ENCODE data around the gene ANKLE2.
"Not testable (repeated sequence)": the region's sequence is repeated elsewhere in the genome, so short reads cannot be mapped to it uniquely, and the experiment has no call there.

Gene ANKLE2

DNA sequence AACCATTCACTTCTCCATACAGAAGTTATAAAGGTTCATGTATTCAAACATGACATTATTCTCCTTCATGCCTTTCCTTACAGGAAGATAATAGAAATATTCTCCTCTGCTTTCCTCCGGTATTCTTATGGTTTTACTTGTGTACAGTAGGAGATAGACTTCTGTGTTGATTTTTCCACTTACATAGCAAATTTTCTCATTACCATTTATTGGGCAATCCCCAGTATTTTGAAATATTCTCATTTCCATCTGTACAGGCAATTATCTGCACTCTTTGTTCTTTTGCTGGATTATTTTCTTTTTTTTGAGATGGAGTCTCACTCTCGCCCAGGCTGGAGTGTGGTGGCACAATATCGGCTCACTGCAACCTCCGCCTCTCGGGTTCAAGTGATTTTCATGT is 63.3 kb downstream of the ANKLE2 start:
- no peak overlapping the region for H2BK120ac ChIP-seq (ENCODE audit: low read depth, low read length)
- H3K79me1 ChIP-seq (replicated peaks; ENCODE audit: low read length, poor library complexity, severe bottlenecking) = peaks cover 8% of the 10 kb centered on the region
- DNase-seq = no peak
- H3K4me1 ChIP-seq (ENCODE audit: control insufficient read depth, insufficient read depth, low read depth, low read length) = peaks cover 8% of the 10 kb centered on the region
- 94% methylated on average over 4 of the region's 5 CpGs for WGBS
- H3K23ac ChIP-seq (ENCODE audit: low read length in 2 of 2) = no peak overlapping the region
- no peak overlapping the region for H2BK5ac ChIP-seq (ENCODE audit: low read depth, low read length, poor library complexity, severe bottlenecking)
- H4K91ac ChIP-seq (ENCODE audit: low read length) = no peak overlapping the region
- H2BK12ac ChIP-seq (ENCODE audit: low read length in 2 of 2) = no peak overlapping the region
- no peaks in the 10 kb centered on the region for H3K27me3 ChIP-seq (ENCODE audit: control insufficient read depth in 1 of 2, insufficient read depth in 1 of 2, low read length in 2 of 2)
- H3K9ac ChIP-seq (ENCODE audit: low read length) = no peak overlapping the region
- peaks cover 20 to 39% of the 10 kb centered on the region in 2 experiments for H3K36me3 ChIP-seq (ENCODE audit: control insufficient read depth in 1 of 2, insufficient read depth in 2 of 2, low read depth in 1 of 2, low read length in 2 of 2)
- no peak overlapping the region for H2AK5ac ChIP-seq (ENCODE audit: low read length, severe bottlenecking)
- no peak overlapping the region for H3K14ac ChIP-seq (ENCODE audit: low read length in 2 of 2)
- H2BK15ac ChIP-seq (ENCODE audit: low read depth, poor library complexity, severe bottlenecking) = no peak overlapping the region
- no peak overlapping the region for H3K4me3 ChIP-seq (ENCODE audit: insufficient read depth in 1 of 2, low read depth in 1 of 2, low read length in 2 of 2)
- H3K9me3 ChIP-seq (ENCODE audit: control insufficient read depth, low read length) = no peaks in the 10 kb centered on the region
- no peak overlapping the region for H4K8ac ChIP-seq (ENCODE audit: low read length)
- H2AFZ ChIP-seq (ENCODE audit: low read depth, low read length) = no peak overlapping the region
- H3K27ac ChIP-seq (ENCODE audit: low read length, poor library complexity, severe bottlenecking) = no peak overlapping the region
- H3K18ac ChIP-seq (ENCODE audit: low read depth in 1 of 2, low read length in 2 of 2) = no peak overlapping the region
- no peak overlapping the region for H3K4me2 ChIP-seq (ENCODE audit: low read length, poor library complexity, severe bottlenecking)
- no peak overlapping the region for H3K4ac ChIP-seq (ENCODE audit: low read depth in 1 of 2, low read length in 2 of 2)

DNA sequence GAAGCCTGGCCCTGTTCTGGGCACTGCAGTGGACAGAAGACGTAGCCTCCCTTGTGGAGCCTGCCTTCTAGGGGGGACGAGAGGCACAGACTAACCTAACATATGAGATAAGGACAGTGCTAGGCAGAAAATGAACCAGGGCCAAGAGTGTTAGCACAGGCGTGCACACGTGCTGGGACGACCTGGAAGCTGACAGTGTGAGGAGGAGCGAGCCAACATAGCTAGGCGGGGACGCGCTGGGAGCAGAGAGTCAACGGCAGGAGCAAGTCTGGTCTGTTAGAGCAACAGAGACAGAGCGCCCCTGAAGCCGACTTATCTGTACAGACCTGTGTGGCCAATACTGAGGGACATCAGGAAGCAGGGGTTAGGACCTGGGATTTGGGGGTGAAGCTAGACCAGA is 66.2 kb downstream of the ANKLE2 start:
- no peak overlapping the region for H3K27ac ChIP-seq (ENCODE audit: low read length, poor library complexity, severe bottlenecking)
- H3K27me3 ChIP-seq (ENCODE audit: control insufficient read depth in 1 of 2, insufficient read depth in 1 of 2, low read length in 2 of 2) = no peaks in the 10 kb centered on the region
- no peak overlapping the region for H2BK5ac ChIP-seq (ENCODE audit: low read depth, low read length, poor library complexity, severe bottlenecking)
- no peak overlapping the region for H2AFZ ChIP-seq (ENCODE audit: low read depth, low read length)
- 99% methylated on average over 12 of the region's 12 CpGs for WGBS
- peaks cover 3% of the 10 kb centered on the region for H3K79me1 ChIP-seq (replicated peaks; ENCODE audit: low read length, poor library complexity, severe bottlenecking)
- H4K8ac ChIP-seq (ENCODE audit: low read length) = no peak overlapping the region
- H4K91ac ChIP-seq (ENCODE audit: low read length) = no peak overlapping the region
- no peak overlapping the region for H2BK12ac ChIP-seq (ENCODE audit: low read length in 2 of 2)
- H3K4me2 ChIP-seq (ENCODE audit: low read length, poor library complexity, severe bottlenecking) = no peak overlapping the region
- no peak overlapping the region for H3K9ac ChIP-seq (ENCODE audit: low read length)
- no peak overlapping the region for H2BK120ac ChIP-seq (ENCODE audit: low read depth, low read length)
- H3K18ac ChIP-seq (ENCODE audit: low read depth in 1 of 2, low read length in 2 of 2) = no peak overlapping the region
- no peak overlapping the region for H3K14ac ChIP-seq (ENCODE audit: low read length in 2 of 2)
- no peak overlapping the region for H2AK5ac ChIP-seq (ENCODE audit: low read length, severe bottlenecking)
- no peak overlapping the region for H2BK15ac ChIP-seq (ENCODE audit: low read depth, poor library complexity, severe bottlenecking)
- no peak overlapping the region for H3K4me3 ChIP-seq (ENCODE audit: insufficient read depth in 1 of 2, low read depth in 1 of 2, low read length in 2 of 2)
- H3K23ac ChIP-seq (ENCODE audit: low read length in 2 of 2) = no peak overlapping the region
- no peaks in the 10 kb centered on the region for H3K4me1 ChIP-seq (ENCODE audit: control insufficient read depth, insufficient read depth, low read depth, low read length)
- H3K9me3 ChIP-seq (ENCODE audit: control insufficient read depth, low read length) = no peaks in the 10 kb centered on the region
- no peak overlapping the region for H3K4ac ChIP-seq (ENCODE audit: low read depth in 1 of 2, low read length in 2 of 2)
- peaks cover 16 to 31% of the 10 kb centered on the region in 2 experiments for H3K36me3 ChIP-seq (ENCODE audit: control insufficient read depth in 1 of 2, insufficient read depth in 2 of 2, low read depth in 1 of 2, low read length in 2 of 2)
- DNase-seq = no peak

DNA sequence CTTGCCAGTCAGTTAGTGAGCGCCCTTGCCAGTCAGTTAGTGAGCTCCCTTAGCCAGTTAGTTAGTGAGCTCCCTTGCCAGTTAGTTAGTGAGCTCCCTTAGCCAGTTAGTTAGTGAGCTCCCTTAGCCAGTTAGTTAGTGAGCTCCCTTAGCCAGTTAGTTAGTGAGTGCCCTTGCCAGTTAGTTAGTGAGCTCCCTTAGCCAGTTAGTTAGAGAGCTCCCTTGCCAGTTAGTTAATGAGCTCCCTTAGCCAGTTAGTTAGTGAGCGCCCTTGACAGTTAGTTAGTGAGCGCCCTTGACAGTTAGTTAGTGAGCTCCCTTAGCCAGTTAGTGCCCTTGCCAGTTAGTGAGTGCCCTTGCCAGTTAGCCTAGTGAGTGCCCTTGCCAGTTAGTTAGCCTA is 66.7 kb downstream of the ANKLE2 start:
- H3K36me3 ChIP-seq (ENCODE audit: control insufficient read depth in 1 of 2, insufficient read depth in 2 of 2, low read depth in 1 of 2, low read length in 2 of 2) = peaks cover 16 to 31% of the 10 kb centered on the region in 2 experiments
- H3K4ac ChIP-seq (ENCODE audit: low read depth in 1 of 2, low read length in 2 of 2); H3K27me3 ChIP-seq (ENCODE audit: control insufficient read depth in 1 of 2, insufficient read depth in 1 of 2, low read length in 2 of 2); H2AFZ ChIP-seq (ENCODE audit: low read depth, low read length); H3K18ac ChIP-seq (ENCODE audit: low read depth in 1 of 2, low read length in 2 of 2); H3K4me2 ChIP-seq (ENCODE audit: low read length, poor library complexity, severe bottlenecking); H3K14ac ChIP-seq (ENCODE audit: low read length in 2 of 2); DNase-seq; H2BK15ac ChIP-seq (ENCODE audit: low read depth, poor library complexity, severe bottlenecking); H2AK5ac ChIP-seq (ENCODE audit: low read length, severe bottlenecking); H3K9me3 ChIP-seq (ENCODE audit: control insufficient read depth, low read length); H3K4me1 ChIP-seq (ENCODE audit: control insufficient read depth, insufficient read depth, low read depth, low read length); H4K91ac ChIP-seq (ENCODE audit: low read length); H3K79me1 ChIP-seq (replicated peaks; ENCODE audit: low read length, poor library complexity, severe bottlenecking); H2BK12ac ChIP-seq (ENCODE audit: low read length in 2 of 2); H3K9ac ChIP-seq (ENCODE audit: low read length); H4K8ac ChIP-seq (ENCODE audit: low read length); H2BK120ac ChIP-seq (ENCODE audit: low read depth, low read length); H3K4me3 ChIP-seq (ENCODE audit: insufficient read depth in 1 of 2, low read depth in 1 of 2, low read length in 2 of 2); H3K27ac ChIP-seq (ENCODE audit: low read length, poor library complexity, severe bottlenecking); H3K23ac ChIP-seq (ENCODE audit: low read length in 2 of 2); H2BK5ac ChIP-seq (ENCODE audit: low read depth, low read length, poor library complexity, severe bottlenecking): not testable (repeated sequence)
- 98% methylated on average over 3 of the region's 3 CpGs for WGBS

DNA sequence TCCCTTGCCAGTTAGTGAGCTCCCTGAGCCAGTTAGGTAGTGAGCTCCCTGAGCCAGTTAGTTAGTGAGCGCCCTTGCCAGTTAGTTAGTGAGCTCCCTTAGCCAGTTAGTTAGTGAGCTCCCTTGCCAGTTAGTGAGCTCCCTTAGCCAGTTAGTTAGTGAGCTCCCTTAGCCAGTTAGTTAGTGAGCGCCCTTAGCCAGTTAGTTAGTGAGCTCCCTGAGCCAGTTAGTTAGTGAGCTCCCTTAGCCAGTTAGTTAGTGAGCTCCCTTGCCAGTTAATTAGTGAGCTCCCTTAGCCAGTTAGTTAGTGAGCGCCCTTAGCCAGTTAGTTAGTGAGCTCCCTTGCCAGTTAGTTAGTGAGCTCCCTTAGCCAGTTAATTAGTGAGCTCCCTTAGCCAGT is 69.6 kb downstream of the ANKLE2 start:
- H3K36me3 ChIP-seq (ENCODE audit: control insufficient read depth in 1 of 2, insufficient read depth in 2 of 2, low read depth in 1 of 2, low read length in 2 of 2) = peaks cover 9 to 19% of the 10 kb centered on the region in 2 experiments
- not testable (repeated sequence) for H4K8ac ChIP-seq (ENCODE audit: low read length); H3K27ac ChIP-seq (ENCODE audit: low read length, poor library complexity, severe bottlenecking); H2AK5ac ChIP-seq (ENCODE audit: low read length, severe bottlenecking); H3K4me1 ChIP-seq (ENCODE audit: control insufficient read depth, insufficient read depth, low read depth, low read length); H2BK15ac ChIP-seq (ENCODE audit: low read depth, poor library complexity, severe bottlenecking); H3K4me3 ChIP-seq (ENCODE audit: insufficient read depth in 1 of 2, low read depth in 1 of 2, low read length in 2 of 2); H3K4me2 ChIP-seq (ENCODE audit: low read length, poor library complexity, severe bottlenecking); H3K9me3 ChIP-seq (ENCODE audit: control insufficient read depth, low read length); H2AFZ ChIP-seq (ENCODE audit: low read depth, low read length); H2BK5ac ChIP-seq (ENCODE audit: low read depth, low read length, poor library complexity, severe bottlenecking); H3K9ac ChIP-seq (ENCODE audit: low read length); H4K91ac ChIP-seq (ENCODE audit: low read length); H3K4ac ChIP-seq (ENCODE audit: low read depth in 1 of 2, low read length in 2 of 2); H2BK120ac ChIP-seq (ENCODE audit: low read depth, low read length); DNase-seq; H3K14ac ChIP-seq (ENCODE audit: low read length in 2 of 2); H3K18ac ChIP-seq (ENCODE audit: low read depth in 1 of 2, low read length in 2 of 2); H3K27me3 ChIP-seq (ENCODE audit: control insufficient read depth in 1 of 2, insufficient read depth in 1 of 2, low read length in 2 of 2); H2BK12ac ChIP-seq (ENCODE audit: low read length in 2 of 2); H3K23ac ChIP-seq (ENCODE audit: low read length in 2 of 2)
- peaks cover 11% of the 10 kb centered on the region for H3K79me1 ChIP-seq (replicated peaks; ENCODE audit: low read length, poor library complexity, severe bottlenecking)
- 100% methylated on average over 2 of the region's 3 CpGs for WGBS
